Measurements from ENCODE around the gene EHD1.

Gene EHD1

GRCh38 chr11:64888729-64889511, 10.5 kb upstream of the EHD1 start:
- no peak for DNase-seq

DNA sequence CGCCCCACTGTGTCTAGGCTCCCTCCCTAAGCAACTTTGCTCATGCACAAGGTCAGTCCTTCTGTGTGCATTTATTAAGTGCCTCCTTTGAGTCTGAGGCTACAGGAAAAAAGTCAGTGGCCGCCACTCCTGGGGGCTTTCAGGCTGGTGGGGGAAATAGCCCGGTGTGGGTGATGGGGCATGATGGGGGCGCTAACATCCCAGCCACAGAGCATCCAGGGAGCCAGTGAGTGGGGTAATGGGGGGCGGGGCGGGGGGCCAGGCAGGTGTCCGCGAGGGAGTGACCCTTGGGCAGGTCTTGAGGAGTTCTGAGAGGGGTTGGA, 9.9 kb upstream of the EHD1 start:
- DNase-seq, result no peak

DNA sequence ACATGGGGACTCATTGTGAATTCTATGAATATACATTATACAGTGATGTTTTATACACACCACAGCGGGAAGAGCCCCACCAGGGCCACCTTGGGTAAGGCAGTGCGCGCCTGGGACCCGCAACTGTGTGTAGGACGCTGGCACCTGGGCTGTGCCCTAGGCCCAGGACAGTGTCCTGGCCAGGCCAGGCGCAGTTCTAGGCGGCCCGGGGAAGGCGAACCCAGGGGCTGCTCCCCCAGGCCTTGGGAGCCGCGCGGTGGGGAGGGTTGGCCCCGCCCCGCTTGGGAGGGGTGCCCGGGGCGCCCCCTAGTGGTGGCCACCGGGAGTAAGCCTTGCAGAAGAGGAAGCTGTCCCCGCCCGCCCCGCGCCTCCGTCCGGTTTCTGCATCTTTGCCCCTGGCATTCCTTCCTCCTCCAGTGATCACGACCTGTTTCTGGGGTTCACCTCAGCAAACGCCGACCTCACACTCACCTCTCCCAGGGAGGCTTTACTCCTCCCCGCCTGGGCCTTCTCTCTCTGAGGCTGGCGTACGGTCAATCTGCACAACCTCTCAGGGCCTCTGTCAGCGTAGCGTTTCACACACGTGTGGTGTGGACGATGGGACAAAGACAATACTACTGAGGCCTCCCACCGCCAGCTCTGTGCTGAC, 9.5 kb upstream of the EHD1 start:
- peak; percentile 60 for DNase-seq

- DNase-seq, result no peak
Measured at GRCh38 chr11:64887234-64887756, 8.9 kb upstream of the EHD1 start.

DNA sequence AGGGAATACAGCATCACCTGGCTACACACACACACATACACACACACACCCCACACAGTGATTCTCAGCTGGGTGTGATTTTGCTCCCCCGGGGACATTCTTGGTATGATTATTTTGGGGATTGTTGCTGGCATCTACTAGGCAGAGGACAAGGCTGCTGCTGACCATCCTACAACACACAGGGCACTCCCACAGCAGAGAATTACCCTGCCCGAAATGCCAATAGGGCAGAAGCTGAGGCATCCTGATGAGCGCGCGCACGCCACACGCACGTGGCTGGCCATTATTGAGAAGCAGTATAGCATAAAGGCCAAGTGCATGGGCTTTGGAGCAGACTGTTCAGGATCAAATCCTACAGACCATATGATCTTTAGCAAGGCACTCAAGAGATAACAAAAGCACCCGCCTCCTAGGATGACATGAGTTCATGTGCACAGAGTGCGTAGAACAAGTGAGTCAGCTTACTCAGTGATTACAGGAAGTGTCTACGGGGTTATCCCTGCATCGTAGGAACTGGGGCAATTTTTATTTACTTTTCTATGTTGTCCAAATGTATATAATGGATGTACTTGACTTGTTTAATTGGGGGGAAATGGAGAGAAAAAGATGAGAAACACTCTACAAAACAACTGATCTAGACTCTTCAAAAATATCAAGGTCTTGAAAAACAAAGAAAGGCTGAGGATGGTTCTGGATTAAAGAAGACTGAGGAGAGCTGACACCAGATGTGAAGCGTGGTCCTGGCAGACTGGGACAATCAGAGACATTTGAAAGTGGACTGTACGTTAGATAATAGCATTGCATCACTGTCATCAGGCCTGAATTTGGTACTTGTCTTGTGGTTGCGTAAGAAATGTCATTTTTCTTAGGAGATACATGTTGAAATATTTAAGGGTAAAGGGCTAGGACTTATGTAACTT, 7.2 kb upstream of the EHD1 start:
- no peak for DNase-seq

DNA sequence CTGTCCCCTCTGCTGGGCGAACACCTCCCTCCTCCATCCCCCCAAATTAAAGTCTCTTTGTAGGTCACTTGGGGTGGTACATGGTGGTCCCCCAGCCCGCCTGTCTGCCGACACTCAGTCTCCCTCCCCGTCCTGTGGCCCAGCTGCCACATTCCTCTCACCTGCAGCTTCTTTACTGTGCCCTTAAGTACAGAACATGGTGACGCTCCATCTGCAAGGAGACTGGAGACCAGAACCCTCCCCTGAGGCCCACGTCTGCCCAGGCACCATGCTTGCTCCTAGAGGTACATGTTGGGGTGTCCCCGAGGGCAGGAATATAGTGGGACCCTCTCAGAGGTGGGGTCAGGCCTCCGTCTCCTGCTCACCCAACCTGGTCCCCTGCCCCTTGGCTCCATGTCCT, 5.6 kb upstream of the EHD1 start:
- no peak for DNase-seq

GRCh38 chr11:64883575-64883974, 5.2 kb upstream of the EHD1 start:
- DNase-seq, result no peak

DNA sequence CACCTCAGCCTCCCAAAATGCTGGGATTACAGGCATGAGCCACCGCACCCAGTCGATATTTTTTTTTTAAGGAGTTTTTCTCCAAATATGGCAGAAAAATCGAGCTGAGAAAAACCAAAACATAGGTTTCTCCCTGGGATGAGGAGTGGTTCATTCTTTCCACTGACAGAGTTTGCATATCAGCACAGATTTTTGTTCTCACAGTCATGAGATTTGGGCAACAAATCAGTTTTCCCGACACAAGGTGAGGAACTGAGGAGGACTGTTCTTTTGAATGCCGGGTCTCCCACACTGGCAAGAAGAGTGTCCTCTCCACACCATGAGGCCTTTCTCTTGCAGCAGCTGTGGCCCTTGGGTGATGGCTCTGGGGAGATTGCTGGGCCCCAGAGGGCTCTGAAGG, 3.8 kb upstream of the EHD1 start:
- no peak for DNase-seq

DNA sequence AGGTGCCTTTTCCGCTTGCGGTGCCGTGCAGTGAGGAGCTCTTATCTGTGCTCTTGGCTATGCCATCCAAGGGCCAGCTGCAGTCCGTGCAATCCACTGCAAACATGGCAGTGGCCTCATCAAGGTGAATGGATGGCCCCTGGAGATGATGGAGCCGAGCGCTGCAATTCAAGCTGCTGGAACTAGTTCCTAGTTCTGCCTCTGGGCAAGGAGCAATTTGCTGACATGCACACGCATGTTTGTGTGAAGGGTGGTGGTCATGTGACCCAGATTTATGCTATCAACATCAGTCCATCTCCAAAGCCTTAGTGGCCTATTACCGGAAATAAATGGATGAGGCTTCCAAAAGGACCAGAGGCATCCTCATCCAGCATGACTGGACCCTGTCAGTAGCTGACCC, 3.1 kb upstream of the EHD1 start:
- DNase-seq, result no peak

DNA sequence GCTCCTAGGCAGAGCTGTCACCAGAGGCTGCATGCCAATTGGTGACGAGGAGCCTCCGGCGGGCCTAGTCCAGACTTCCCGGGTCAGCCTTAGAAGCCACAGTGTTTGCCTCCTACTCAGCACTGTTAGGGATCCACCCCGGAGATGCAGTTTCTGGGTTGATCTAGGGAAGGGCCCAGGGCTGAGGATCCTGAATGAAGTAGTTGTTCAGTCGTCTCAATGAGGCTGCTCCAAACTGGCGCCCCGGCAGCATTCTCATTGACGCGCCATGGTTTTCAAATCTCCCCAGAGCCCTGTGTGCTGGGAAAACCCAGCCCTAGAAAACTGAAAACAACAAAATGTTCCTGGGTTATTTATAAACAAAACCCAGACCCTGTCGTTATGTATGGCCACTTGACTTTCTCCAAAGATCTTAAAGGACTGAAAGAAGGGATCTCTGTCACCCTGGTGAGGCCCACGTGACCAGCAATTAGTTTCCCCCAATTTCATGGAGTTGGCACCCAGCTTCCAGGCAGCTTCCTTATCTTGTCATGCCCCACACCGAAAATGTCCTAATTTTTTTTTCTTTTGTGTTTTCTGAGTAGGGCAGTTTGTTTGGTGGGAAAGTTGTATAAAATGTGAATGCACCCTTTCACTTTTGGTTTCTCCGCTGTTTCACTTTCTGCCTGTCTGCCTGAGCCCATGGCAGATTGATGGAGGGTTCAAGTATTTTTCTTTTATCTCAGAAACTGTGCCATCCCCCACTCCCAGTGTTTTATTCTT, 2.0 kb upstream of the EHD1 start:
- DNase-seq, result no peak

DNA sequence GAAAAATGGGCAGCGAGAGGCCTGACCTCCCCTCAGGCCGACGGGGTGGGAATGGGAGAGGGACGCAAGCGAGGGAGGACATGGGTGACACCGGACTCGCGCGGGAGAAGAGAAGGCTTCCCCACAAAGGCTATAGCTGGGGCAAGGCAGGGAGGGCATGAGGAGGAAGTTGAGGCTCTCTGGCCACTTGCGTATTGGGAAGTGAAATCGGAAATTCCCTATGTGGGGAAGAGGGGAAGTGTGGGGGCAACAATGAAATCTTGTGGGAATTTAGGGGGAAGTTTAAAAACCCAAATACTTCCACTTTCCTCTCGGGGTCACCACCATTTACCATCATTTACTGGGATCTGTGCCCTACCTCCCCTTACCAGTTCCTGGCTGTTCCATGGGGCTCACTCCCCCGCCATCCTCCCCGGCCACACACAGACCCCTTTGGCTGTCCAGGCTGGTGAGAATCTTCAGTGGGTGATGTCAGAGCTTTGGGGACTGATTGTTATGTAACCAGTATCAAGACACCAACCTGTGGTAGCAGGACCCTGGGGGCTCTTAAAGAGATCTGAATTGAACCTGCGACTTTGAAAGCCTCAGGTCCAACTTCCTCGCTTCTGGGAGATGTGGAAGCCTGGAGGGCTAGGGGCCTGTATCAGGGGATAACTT, 951 bp upstream of the EHD1 start:
- no peak for DNase-seq

GRCh38 chr11:64878223-64878493, 263 bp downstream of the EHD1 start:
- no peak for DNase-seq

- no peak for DNase-seq
Measured at GRCh38 chr11:64877390-64878222, 815 bp downstream of the EHD1 start.

GRCh38 chr11:64876835-64877341, 1.5 kb downstream of the EHD1 start:
- DNase-seq, result no peak

- DNase-seq, result no peak
Measured at GRCh38 chr11:64876229-64876750, 2.1 kb downstream of the EHD1 start.

GRCh38 chr11:64875369-64876228, 2.8 kb downstream of the EHD1 start:
- DNase-seq, result no peak

GRCh38 chr11:64874308-64875240, 3.8 kb downstream of the EHD1 start:
- DNase-seq, result no peak

DNA sequence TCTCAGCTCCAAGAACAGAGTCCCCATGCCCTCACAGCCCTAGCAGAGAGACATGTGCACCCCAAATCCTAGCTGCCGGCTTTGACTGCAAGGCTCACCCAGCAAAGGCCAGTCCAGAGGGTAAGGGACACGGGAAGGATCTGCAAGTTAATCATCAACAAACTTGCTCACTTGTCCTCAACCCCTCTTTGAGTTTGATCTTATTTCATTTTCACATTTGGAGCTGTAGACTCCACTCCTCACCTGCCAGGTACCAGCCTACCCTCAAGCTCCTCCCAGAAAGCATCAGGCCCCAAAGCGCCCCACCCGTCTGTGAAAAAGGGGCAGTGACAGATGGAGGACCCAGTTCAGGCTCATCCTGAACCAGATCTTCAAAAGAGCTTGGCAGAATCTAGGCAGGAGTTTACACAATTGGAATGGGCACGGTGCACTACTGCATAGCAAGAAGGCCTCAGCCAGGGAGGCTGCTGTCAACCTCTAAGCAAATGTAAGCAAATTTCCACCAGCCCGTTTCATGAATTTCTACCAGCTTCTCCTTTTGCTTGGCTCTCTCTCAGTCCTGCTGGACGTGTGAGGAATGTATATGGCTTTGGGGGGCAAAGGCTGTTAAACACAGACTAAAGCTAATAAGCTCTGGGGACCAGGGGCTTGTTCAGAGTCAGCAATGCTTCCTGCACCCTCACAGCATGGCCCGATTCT, 5.5 kb downstream of the EHD1 start:
- no peak for DNase-seq
